ENCODE measurements around the gene LOXHD1.

DNA sequence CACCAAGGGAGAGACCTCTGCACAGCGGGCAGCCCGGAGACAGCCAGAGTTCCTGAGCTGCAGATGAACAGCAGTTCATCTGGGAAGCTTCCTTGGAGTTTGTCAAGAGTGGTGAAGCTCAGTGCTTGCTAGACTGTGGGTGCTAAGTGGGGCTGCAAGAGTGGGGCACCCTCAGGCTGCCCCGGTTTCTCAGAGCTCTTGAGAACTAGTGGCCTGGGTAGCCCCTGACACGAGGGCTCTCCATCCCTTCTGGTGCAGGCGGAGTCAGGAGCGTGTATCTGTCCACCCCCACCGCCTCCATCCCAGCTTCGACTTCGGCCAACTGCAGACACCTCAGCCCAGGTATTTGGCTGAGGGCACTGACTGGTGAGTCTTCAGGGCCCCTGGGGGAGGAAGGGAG, 222.0 kb downstream of the LOXHD1 start:
- no peak for TF ChIP-seq BHLHE40 (IDR thresholded peaks at IDR 0.05; ENCODE audit: borderline replicate concordance)
- no peak for TF ChIP-seq ARNT (IDR thresholded peaks at IDR 0.05)
- no peak for TF ChIP-seq FOXM1 (IDR thresholded peaks at IDR 0.05; ENCODE audit: borderline replicate concordance)
- no peak for TF ChIP-seq SUZ12 (IDR thresholded peaks at IDR 0.05)
- TF ChIP-seq L3MBTL2 (conservative IDR thresholded peaks at IDR 0.05) = no peak
- TF ChIP-seq CTBP1 (IDR thresholded peaks at IDR 0.05; ENCODE audit: borderline replicate concordance) = no peak
- TF ChIP-seq SP1 (IDR thresholded peaks at IDR 0.05) = no peak
- no peak for TF ChIP-seq HDGF (IDR thresholded peaks at IDR 0.05; ENCODE audit: borderline replicate concordance)
- no peak for TF ChIP-seq TARDBP (IDR thresholded peaks at IDR 0.05)
- no peak for TF ChIP-seq FOXA1 (IDR thresholded peaks at IDR 0.05)
- no peak for TF ChIP-seq LEF1 (IDR thresholded peaks at IDR 0.05; ENCODE audit: borderline replicate concordance)
- no peak for TF ChIP-seq ELF4 (IDR thresholded peaks at IDR 0.05)
- TF ChIP-seq NFRKB (IDR thresholded peaks at IDR 0.05) = no peak

Data from HEK293T (cell line).